Erythroblast (primary cell): ENCODE results near the gene CDH22.

Source experiments
- GATA1 ChIP-seq: IDR thresholded peaks from 2 replicates; pipeline ENCODE4 v1.6.1; 2011; ENCODE audit warnings: low read depth, mild to moderate bottlenecking, control low read depth, low read length, moderate library complexity
- POLR2A ChIP-seq: IDR thresholded peaks from 2 replicates; pipeline ENCODE4 v1.6.1; 2011; ENCODE audit warnings: mild to moderate bottlenecking, low read length

DNA sequence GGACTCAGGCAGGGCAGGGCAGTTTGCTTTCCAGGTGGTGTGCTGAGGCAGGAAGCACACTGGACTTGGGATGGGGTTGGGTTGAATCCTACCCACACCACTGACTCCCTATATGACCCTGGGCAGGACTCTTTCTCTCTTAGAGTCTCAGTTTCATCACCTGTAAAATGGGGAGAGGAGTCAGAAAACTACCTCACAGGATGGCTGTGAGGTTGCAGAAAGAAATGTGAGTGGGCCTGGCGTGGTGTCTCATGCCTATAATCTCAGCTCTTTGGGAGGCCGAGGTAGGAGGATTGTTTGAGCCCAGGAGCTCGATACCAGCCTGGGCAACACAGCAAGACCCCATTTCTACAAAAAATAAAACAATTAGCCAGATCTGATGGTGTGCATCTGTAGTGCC, 122.9 kb downstream of the CDH22 start:
- TF ChIP-seq POLR2A (no peak), GATA1 (no peak)
